Activated CD4-positive, alpha-beta T cell treated with anti-CD3 and anti-CD28 coated beads, Interleukin-2, amount 10 ng/mL, durations not matched to agents 24 days and 14 days (primary cell): ENCODE measurements around the gene MRPL12. TPM values are rescaled to one million over a fixed set of nuclear protein-coding genes. Genes with fewer than 3 reads are reported as not detected.
"Not testable (repeated sequence)": the region's sequence is repeated elsewhere in the genome, so short reads cannot be mapped to it uniquely, and the experiment has no call there.

Experiments used
- DNase-seq: peaks from one replicate; pipeline ENCODE4 v3.0.0; 2022
- H3K27ac Mint-ChIP-seq: one replicate; pipeline ENCODE4 v1.8.0; 2022; ENCODE audit warnings: mild to moderate bottlenecking, mixed read lengths
- H3K27me3 Mint-ChIP-seq: one replicate; pipeline ENCODE4 v1.8.0; 2022; ENCODE audit warnings: mixed read lengths
- H3K36me3 Mint-ChIP-seq: one replicate; pipeline ENCODE4 v1.8.0; 2022; ENCODE audit warnings: low read depth, mild to moderate bottlenecking, mixed read lengths
- H3K4me1 Mint-ChIP-seq: one replicate; pipeline ENCODE4 v1.8.0; 2021; ENCODE audit warnings: mixed read lengths
- H3K4me3 Mint-ChIP-seq: one replicate; pipeline ENCODE4 v1.8.0; 2022; ENCODE audit warnings: mild to moderate bottlenecking, moderate library complexity, mixed read lengths
- H3K9me3 Mint-ChIP-seq: one replicate; pipeline ENCODE4 v1.8.0; 2021; ENCODE audit warnings: mixed read lengths
- intact Hi-C: fragments of 100-400 bp; cut with micrococcal nuclease; formaldehyde crosslinking; loops from one replicate; pipeline ENCODE4 v1.15.1; 2023
- total RNA-seq: library from RNA; stranded (reverse); gene quantifications from 2 replicates; pipeline ENCODE4 v1.2.3, GENCODE V29; 2022

Gene MRPL12
- total RNA-seq, 1 donor from 2014 or later = 233 TPM

- no peaks in the 10 kb centered on the region for H3K9me3 Mint-ChIP-seq
- H3K27me3 Mint-ChIP-seq = peaks cover 8% of the 10 kb centered on the region
- H3K4me1 Mint-ChIP-seq = no peaks in the 10 kb centered on the region
- H3K4me3 Mint-ChIP-seq = no peak overlapping the region
- no peak overlapping the region for H3K27ac Mint-ChIP-seq
- peaks cover 2% of the 10 kb centered on the region for H3K36me3 Mint-ChIP-seq
- no peak for DNase-seq
- intact Hi-C loops = no loop called here
Measured at GRCh38 chr17:81722184-81723120, 19.3 kb downstream of the MRPL12 start.

GRCh38 chr17:81723651-81724209 is 20.6 kb downstream of the MRPL12 start:
- intact Hi-C loops = no loop called here

GRCh38 chr17:81725439-81725838 is 22.3 kb downstream of the MRPL12 start:
- Mint-ChIP-seq H3K4me1 (no peaks in the 10 kb centered on the region), H3K4me3 (no peak overlapping the region), H3K36me3 (no peaks in the 10 kb centered on the region), H3K27me3 (peaks cover 10% of the 10 kb centered on the region), H3K27ac (no peak overlapping the region), H3K9me3 (no peaks in the 10 kb centered on the region)
- intact Hi-C loops = no loop called here
- no peak for DNase-seq

More at GRCh38 chr17:81723651-81724209, 20.6 kb downstream of the MRPL12 start:
- Mint-ChIP-seq H3K27me3 (peaks cover 8% of the 10 kb centered on the region), H3K4me3 (no peak overlapping the region), H3K27ac (no peak overlapping the region), H3K36me3 (no peaks in the 10 kb centered on the region), H3K4me1 (no peaks in the 10 kb centered on the region), H3K9me3 (no peaks in the 10 kb centered on the region)
- no peak for DNase-seq

- intact Hi-C loops = no loop called here
- H3K27me3 Mint-ChIP-seq = peaks cover 12% of the 10 kb centered on the region
- no peaks in the 10 kb centered on the region for H3K4me1 Mint-ChIP-seq
- no peaks in the 10 kb centered on the region for H3K36me3 Mint-ChIP-seq
- H3K27ac Mint-ChIP-seq = no peak overlapping the region
- no peak for DNase-seq
- no peak overlapping the region for H3K4me3 Mint-ChIP-seq
- H3K9me3 Mint-ChIP-seq = no peaks in the 10 kb centered on the region
Measured at GRCh38 chr17:81726004-81726403, 22.8 kb downstream of the MRPL12 start.

- Mint-ChIP-seq H3K4me1 (no peaks in the 10 kb centered on the region), H3K4me3 (no peak overlapping the region), H3K36me3 (no peaks in the 10 kb centered on the region), H3K27ac (no peak overlapping the region), H3K9me3 (no peaks in the 10 kb centered on the region), H3K27me3 (peaks cover 16% of the 10 kb centered on the region)
- intact Hi-C loops = no loop called here
- no peak for DNase-seq
Measured at GRCh38 chr17:81727324-81728031, 24.3 kb downstream of the MRPL12 start.

GRCh38 chr17:81733507-81734404 is 30.6 kb downstream of the MRPL12 start:
- H3K36me3 Mint-ChIP-seq = no peaks in the 10 kb centered on the region
- intact Hi-C loops = no loop called here
- DNase-seq = peak; percentile 92
- H3K27me3 Mint-ChIP-seq = peaks cover 19% of the 10 kb centered on the region
- peaks cover 11% of the 10 kb centered on the region for H3K4me1 Mint-ChIP-seq
- no peak overlapping the region for H3K4me3 Mint-ChIP-seq
- no peak overlapping the region for H3K27ac Mint-ChIP-seq
- no peaks in the 10 kb centered on the region for H3K9me3 Mint-ChIP-seq

GRCh38 chr17:81734405-81735263 is 31.5 kb downstream of the MRPL12 start:
- Mint-ChIP-seq H3K27ac (no peak overlapping the region), H3K27me3 (peaks cover 19% of the 10 kb centered on the region), H3K9me3 (no peaks in the 10 kb centered on the region), H3K4me1 (peaks cover 11% of the 10 kb centered on the region), H3K4me3 (no peak overlapping the region), H3K36me3 (no peaks in the 10 kb centered on the region)
- DNase-seq = no peak
- intact Hi-C loops = no loop called here

GRCh38 chr17:81735264-81736102 is 32.3 kb downstream of the MRPL12 start:
- H3K9me3 Mint-ChIP-seq = no peaks in the 10 kb centered on the region
- no peaks in the 10 kb centered on the region for H3K36me3 Mint-ChIP-seq
- H3K4me3 Mint-ChIP-seq = peak overlapping the region; percentile 72
- no peak overlapping the region for H3K27ac Mint-ChIP-seq
- peak; percentile 76 for DNase-seq
- peaks cover 11% of the 10 kb centered on the region for H3K4me1 Mint-ChIP-seq
- intact Hi-C loops = no loop called here
- H3K27me3 Mint-ChIP-seq = peaks cover 19% of the 10 kb centered on the region

- Mint-ChIP-seq H3K4me3 (no peak overlapping the region), H3K36me3 (no peaks in the 10 kb centered on the region), H3K27ac (no peak overlapping the region), H3K4me1 (peaks cover 11% of the 10 kb centered on the region), H3K9me3 (no peaks in the 10 kb centered on the region), H3K27me3 (peaks cover 14% of the 10 kb centered on the region)
- DNase-seq = no peak
- intact Hi-C loops = no loop called here
Measured at GRCh38 chr17:81737947-81738800, 35.0 kb downstream of the MRPL12 start.

- intact Hi-C loops = no loop called here
- no peak for DNase-seq
- no peaks in the 10 kb centered on the region for H3K36me3 Mint-ChIP-seq
- no peaks in the 10 kb centered on the region for H3K9me3 Mint-ChIP-seq
- no peak overlapping the region for H3K4me3 Mint-ChIP-seq
- H3K27me3 Mint-ChIP-seq = peaks cover 10% of the 10 kb centered on the region
- H3K27ac Mint-ChIP-seq = no peak overlapping the region
- peaks cover 8% of the 10 kb centered on the region for H3K4me1 Mint-ChIP-seq
Measured at GRCh38 chr17:81738801-81739393, 35.7 kb downstream of the MRPL12 start.

GRCh38 chr17:81739593-81739992 is 36.4 kb downstream of the MRPL12 start:
- H3K36me3 Mint-ChIP-seq, DNase-seq, intact Hi-C loops, H3K27me3 Mint-ChIP-seq, H3K9me3 Mint-ChIP-seq, H3K27ac Mint-ChIP-seq, H3K4me3 Mint-ChIP-seq, H3K4me1 Mint-ChIP-seq: not testable (repeated sequence)
